ENCODE measurements around the gene RAN. TPM values are rescaled to one million over a fixed set of nuclear protein-coding genes. Genes with fewer than 3 reads are reported as not detected.

The RAN gene
- total RNA-seq, 1 experiment from 2014 or later, result 1,193 TPM

GRCh38 chr12:130863298-130863697, 8.6 kb upstream of the RAN start:
- CTCF ChIA-PET, result no interaction called here
- Histone ChIP-seq H3K27ac (ENCODE audit: low read length) (no peak overlapping the region), H3K36me3 (ENCODE audit: control insufficient read depth, insufficient read depth, low read length) (no peaks in the 10 kb centered on the region), H3K27me3 (ENCODE audit: control insufficient read depth, insufficient read depth, low read length) (no peaks in the 10 kb centered on the region), H3K4me1 (ENCODE audit: control insufficient read depth, insufficient read depth, low read length) (no peaks in the 10 kb centered on the region), H3K4me3 (ENCODE audit: low read depth in 2 of 2, low read length in 2 of 2) (no peak overlapping the region), H3K9me3 (ENCODE audit: control insufficient read depth, insufficient read depth, low read depth, low read length) (no peaks in the 10 kb centered on the region)
- POLR2A ChIA-PET, result no interaction called here
- ATAC-seq, result no peak
- DNase-seq (ENCODE audit: low read depth, low spot score), result no peak
- no TSS peak for BruUV-seq (replicated peaks)
- in situ Hi-C loops (cut with HindIII; ENCODE audit: low pct_unique_long_range_greater_than_20kb, low sequenced_read_pairs) (no loop called here), intact Hi-C loops (cut with micrococcal nuclease; ENCODE audit: unreplicated experiment) (no loop called here)
- TF ChIP-seq, protein P1, sequence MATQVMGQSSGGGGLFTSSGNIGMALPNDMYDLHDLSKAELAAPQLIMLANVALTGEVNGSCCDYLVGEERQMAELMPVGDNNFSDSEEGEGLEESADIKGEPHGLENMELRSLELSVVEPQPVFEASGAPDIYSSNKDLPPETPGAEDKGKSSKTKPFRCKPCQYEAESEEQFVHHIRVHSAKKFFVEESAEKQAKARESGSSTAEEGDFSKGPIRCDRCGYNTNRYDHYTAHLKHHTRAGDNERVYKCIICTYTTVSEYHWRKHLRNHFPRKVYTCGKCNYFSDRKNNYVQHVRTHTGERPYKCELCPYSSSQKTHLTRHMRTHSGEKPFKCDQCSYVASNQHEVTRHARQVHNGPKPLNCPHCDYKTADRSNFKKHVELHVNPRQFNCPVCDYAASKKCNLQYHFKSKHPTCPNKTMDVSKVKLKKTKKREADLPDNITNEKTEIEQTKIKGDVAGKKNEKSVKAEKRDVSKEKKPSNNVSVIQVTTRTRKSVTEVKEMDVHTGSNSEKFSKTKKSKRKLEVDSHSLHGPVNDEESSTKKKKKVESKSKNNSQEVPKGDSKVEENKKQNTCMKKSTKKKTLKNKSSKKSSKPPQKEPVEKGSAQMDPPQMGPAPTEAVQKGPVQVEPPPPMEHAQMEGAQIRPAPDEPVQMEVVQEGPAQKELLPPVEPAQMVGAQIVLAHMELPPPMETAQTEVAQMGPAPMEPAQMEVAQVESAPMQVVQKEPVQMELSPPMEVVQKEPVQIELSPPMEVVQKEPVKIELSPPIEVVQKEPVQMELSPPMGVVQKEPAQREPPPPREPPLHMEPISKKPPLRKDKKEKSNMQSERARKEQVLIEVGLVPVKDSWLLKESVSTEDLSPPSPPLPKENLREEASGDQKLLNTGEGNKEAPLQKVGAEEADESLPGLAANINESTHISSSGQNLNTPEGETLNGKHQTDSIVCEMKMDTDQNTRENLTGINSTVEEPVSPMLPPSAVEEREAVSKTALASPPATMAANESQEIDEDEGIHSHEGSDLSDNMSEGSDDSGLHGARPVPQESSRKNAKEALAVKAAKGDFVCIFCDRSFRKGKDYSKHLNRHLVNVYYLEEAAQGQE (IDR thresholded peaks at IDR 0.05; ENCODE audit: insufficient read depth in 1 of 2, low read depth in 2 of 2, low read length in 1 of 2), result no peak
- TF ChIP-seq TCF7L2 (IDR thresholded peaks at IDR 0.05; ENCODE audit: low read depth, low read length), result no peak
- no peak for TF ChIP-seq CTCF (IDR thresholded peaks at IDR 0.05)
- TF ChIP-seq SIN3A (IDR thresholded peaks at IDR 0.05; ENCODE audit: borderline replicate concordance, insufficient read depth, low read depth, low read length), result no peak
- TF ChIP-seq POLR2AphosphoS5 (IDR thresholded peaks at IDR 0.05; ENCODE audit: low read depth, low read length), result no peak

DNA sequence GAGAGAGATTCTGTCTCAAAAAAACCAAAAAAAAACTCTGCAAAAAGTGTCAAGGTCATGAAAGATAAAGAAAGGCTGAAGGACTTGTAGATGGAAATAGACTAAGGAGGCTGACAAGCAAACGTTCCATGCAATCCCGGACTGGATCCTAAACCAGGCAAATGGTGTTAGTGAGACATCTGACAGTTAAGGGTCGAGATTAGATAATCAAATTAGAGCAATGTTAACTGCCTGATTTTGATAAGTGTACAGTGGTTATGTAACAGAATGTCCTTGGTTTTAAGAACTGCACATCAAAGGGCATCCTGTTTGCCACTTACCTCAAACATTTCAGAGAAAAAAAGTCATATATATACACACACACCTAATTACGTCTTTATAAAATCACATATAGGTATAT, 3.5 kb upstream of the RAN start:
- ChIA-PET CTCF (no interaction called here), POLR2A (no interaction called here)
- BruUV-seq (replicated peaks), result no TSS peak
- no peak overlapping the region for H3K4me3 ChIP-seq (ENCODE audit: low read depth in 2 of 2, low read length in 2 of 2)
- H3K27ac ChIP-seq (ENCODE audit: low read length), result no peak overlapping the region
- no peaks in the 10 kb centered on the region for H3K27me3 ChIP-seq (ENCODE audit: control insufficient read depth, insufficient read depth, low read length)
- ATAC-seq, result no peak
- intact Hi-C loops (cut with micrococcal nuclease; ENCODE audit: unreplicated experiment), result no loop called here
- DNase-seq (ENCODE audit: low read depth, low spot score), result no peak
- in situ Hi-C loops (cut with HindIII; ENCODE audit: low pct_unique_long_range_greater_than_20kb, low sequenced_read_pairs), result no loop called here
- no peaks in the 10 kb centered on the region for H3K9me3 ChIP-seq (ENCODE audit: control insufficient read depth, insufficient read depth, low read depth, low read length)
- peaks cover 6% of the 10 kb centered on the region for H3K4me1 ChIP-seq (ENCODE audit: control insufficient read depth, insufficient read depth, low read length)
- no peak for TF ChIP-seq SIN3A (IDR thresholded peaks at IDR 0.05; ENCODE audit: borderline replicate concordance, insufficient read depth, low read depth, low read length)
- no peak for TF ChIP-seq TCF7L2 (IDR thresholded peaks at IDR 0.05; ENCODE audit: low read depth, low read length)
- TF ChIP-seq CTCF (IDR thresholded peaks at IDR 0.05), result no peak
- TF ChIP-seq POLR2AphosphoS5 (IDR thresholded peaks at IDR 0.05; ENCODE audit: low read depth, low read length), result no peak
- TF ChIP-seq, protein P1 (IDR thresholded peaks at IDR 0.05; ENCODE audit: insufficient read depth in 1 of 2, low read depth in 2 of 2, low read length in 1 of 2), result no peak
- H3K36me3 ChIP-seq (ENCODE audit: control insufficient read depth, insufficient read depth, low read length), result peaks cover 11% of the 10 kb centered on the region
